Suprapubic skin (tissue), 4 donors: ENCODE results near the gene CABP4.

ENCODE experiments used
- CTCF ChIP-seq, 2 donors: fragments of 200-600 bp in 1 of 2; fragments of 450-650 bp in 1 of 2; sonication (generic) in 1 of 2; IDR thresholded peaks; one replicate each; pipeline ENCODE4 v1.5.1; 2016 to 2019; ENCODE audit warnings: antibody characterized with exemption in 2 of 2, mild to moderate bottlenecking in 1 of 2, moderate library complexity in 1 of 2
- EP300 ChIP-seq: sonication (generic); formaldehyde crosslinking; IDR thresholded peaks from one replicate; pipeline ENCODE4 v1.6.1; 2017; ENCODE audit warnings: antibody characterized with exemption
- POLR2A ChIP-seq, 2 donors: fragments of 450-650 bp; IDR thresholded peaks; one replicate each; pipeline ENCODE4 v1.6.1; 2017; ENCODE audit warnings: antibody characterized with exemption in 2 of 2, mild to moderate bottlenecking in 2 of 2, moderate library complexity in 2 of 2
- POLR2AphosphoS5 ChIP-seq, 3 donors: sonication (generic); formaldehyde crosslinking; IDR thresholded peaks; one replicate each; pipeline ENCODE4 v1.6.1; 2017; ENCODE audit warnings: antibody characterized with exemption in 3 of 3

DNA sequence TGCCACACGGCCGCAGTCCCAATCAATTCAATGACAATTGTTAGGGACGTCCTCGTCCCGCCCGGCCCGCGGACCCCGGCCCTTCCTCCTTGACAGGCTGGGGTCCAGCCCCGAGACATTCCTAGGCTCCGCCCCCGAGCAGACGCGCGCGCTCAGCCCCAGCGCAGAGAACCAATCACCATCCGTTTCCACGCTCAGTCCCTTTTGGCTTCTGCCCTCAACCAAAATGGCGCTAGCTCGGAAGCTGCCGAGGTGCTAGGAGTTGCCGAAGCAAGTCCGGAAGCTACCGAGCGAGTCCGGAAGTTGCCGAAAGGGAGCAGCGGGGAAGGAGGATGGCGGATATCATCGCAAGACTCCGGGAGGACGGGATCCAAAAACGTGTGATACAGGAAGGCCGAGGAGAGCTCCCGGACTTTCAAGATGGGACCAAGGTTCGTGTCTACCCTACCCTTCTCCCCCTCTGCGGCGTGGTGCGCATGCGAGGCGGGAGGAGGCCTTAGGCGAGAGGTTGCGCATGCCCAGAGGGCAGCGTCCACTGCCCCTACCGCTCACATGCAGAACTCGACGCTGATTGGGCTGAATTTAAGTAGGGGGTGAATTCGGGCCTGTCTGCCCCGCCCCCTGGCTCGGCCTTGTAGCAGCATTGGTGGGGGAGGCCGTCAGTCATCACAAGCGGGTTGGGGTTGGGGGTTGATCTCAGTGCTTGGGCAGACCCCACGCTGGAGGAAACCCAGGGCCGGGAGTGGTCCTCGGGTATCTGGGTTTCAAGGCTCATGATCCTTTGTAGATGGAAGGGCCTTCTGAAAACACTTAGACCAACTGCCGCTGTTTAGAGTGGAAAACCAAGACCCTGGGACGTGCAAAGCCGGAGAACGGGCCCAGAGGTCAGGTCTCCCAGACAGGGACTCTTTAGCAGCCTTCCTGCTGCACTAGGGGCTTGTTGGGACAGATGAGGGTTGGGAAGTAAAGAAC, 28.0 kb downstream of the CABP4 start, which contains the start of gene AIP:
- peak in 1 of 2 donors; percentile 10 for TF ChIP-seq CTCF (IDR thresholded peaks at IDR 0.05)
- TF ChIP-seq POLR2A (IDR thresholded peaks at IDR 0.05), result peak in 1 of 2 donors; percentile 21
- peak in 2 of 3 donors; percentile 52 to 94 for TF ChIP-seq POLR2AphosphoS5 (IDR thresholded peaks at IDR 0.05)
- TF ChIP-seq EP300, result no peak
